ENCODE data around the gene KRTAP12-4.
"Not testable (repeated sequence)": the region's sequence is repeated elsewhere in the genome, so short reads cannot be mapped to it uniquely, and the experiment has no call there.

Gene KRTAP12-4

GRCh38 chr21:44628707-44629391 lies 25.6 kb downstream of the KRTAP12-4 start:
- no peak for DNase-seq

GRCh38 chr21:44627831-44628233 lies 26.6 kb downstream of the KRTAP12-4 start:
- not testable (repeated sequence) for DNase-seq

GRCh38 chr21:44627181-44627822 lies 27.2 kb downstream of the KRTAP12-4 start:
- DNase-seq = not testable (repeated sequence)

- no peak for DNase-seq
These were observed 27.8 kb downstream of the KRTAP12-4 start, which contains the start of gene KRTAP10-9 for GRCh38 chr21:44626673-44627143. Gene KRTAP10-9, plus strand, starts transcription at chr21:44627093. Its CDS starts 79 bp downstream, at chr21:44627172.

- DNase-seq = peak; percentile 18 to 42
These were observed 28.2 kb downstream of the KRTAP12-4 start for GRCh38 chr21:44626262-44626661.

GRCh38 chr21:44625756-44626155 lies 28.7 kb downstream of the KRTAP12-4 start:
- no peak for DNase-seq

- DNase-seq = no peak
These were observed 30.9 kb downstream of the KRTAP12-4 start for GRCh38 chr21:44623575-44623974.

GRCh38 chr21:44619886-44620285 lies 34.6 kb downstream of the KRTAP12-4 start:
- no peak for DNase-seq

- peak; percentile 59 to 75 for DNase-seq
These were observed 35.5 kb downstream of the KRTAP12-4 start for GRCh38 chr21:44618909-44619308.

GRCh38 chr21:44618504-44618903 lies 36.0 kb downstream of the KRTAP12-4 start:
- peak in 1 of 2 donors; percentile 9 for DNase-seq

- no peak for DNase-seq
These were observed 37.4 kb downstream of the KRTAP12-4 start for GRCh38 chr21:44617071-44617501.

GRCh38 chr21:44616591-44616926 lies 37.9 kb downstream of the KRTAP12-4 start:
- no peak for DNase-seq

GRCh38 chr21:44615911-44616590 lies 38.4 kb downstream of the KRTAP12-4 start:
- no peak for DNase-seq

GRCh38 chr21:44615466-44615865 lies 39.0 kb downstream of the KRTAP12-4 start:
- DNase-seq = no peak

GRCh38 chr21:44614961-44615391 lies 39.5 kb downstream of the KRTAP12-4 start:
- no peak for DNase-seq

GRCh38 chr21:44614161-44614631 lies 40.3 kb downstream of the KRTAP12-4 start:
- no peak for DNase-seq

- no peak for DNase-seq
These were observed 40.9 kb downstream of the KRTAP12-4 start for GRCh38 chr21:44613386-44614155.

- no peak for DNase-seq
These were observed 41.7 kb downstream of the KRTAP12-4 start for GRCh38 chr21:44612669-44613229.

- no peak for DNase-seq
These were observed 42.4 kb downstream of the KRTAP12-4 start, which contains the start of gene KRTAP10-8 for GRCh38 chr21:44612029-44612486. Gene KRTAP10-8, plus strand, starts transcription at chr21:44612079. Its CDS starts 22 bp downstream, at chr21:44612101.

GRCh38 chr21:44611551-44611950 lies 42.9 kb downstream of the KRTAP12-4 start:
- DNase-seq = no peak

- DNase-seq = not testable (repeated sequence)
These were observed 44.2 kb downstream of the KRTAP12-4 start for GRCh38 chr21:44610157-44610843.
